Measurements from ENCODE around the gene MMP24OS. TPM values are rescaled to one million over a fixed set of nuclear protein-coding genes. Genes with fewer than 3 reads are reported as not detected.

Gene MMP24OS
- total and polyA plus RNA-seq, 9 donors, result 8.8 to 33.9 (median 22.7) TPM

DNA sequence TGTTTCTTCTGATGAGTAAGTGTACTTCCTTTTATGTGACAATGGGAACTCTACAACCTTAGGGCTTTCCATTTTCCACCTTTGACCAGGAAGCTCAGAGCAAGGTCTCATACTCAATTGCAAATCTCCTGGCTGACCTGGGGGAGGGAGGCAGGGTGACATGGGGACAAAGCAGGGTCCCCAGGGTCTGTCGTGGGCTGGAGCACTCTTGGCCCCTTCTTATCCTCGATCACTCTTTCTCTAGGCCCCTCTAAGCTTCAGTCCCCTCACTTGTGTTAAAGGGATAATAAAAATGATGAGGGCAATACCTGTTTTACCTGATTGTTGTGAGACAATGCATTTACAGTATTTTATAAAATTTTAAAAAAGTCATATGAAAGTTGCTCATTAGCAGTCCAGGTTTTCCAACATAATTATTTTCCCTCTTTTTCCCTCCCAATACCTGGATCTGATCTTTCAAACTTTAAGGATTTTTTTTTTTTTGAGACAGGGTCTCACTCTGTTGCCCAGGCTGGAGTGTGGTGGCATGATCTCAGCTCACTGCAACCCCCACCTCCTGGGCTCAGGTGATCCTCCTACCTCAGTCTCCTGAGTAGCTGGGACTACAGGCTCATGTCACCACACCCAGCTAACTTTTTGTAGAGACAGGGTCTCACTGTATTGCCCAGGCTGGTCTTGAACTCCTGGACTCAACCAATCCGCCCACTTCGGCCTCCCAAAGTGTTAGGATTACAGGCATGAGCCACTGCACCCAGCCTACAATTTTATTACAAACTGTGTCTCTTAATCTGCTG, 22.7 kb upstream of the MMP24OS start:
- WGBS (ENCODE audit: insufficient coverage), result 100% methylated on average over 2 of the region's 4 CpGs
- Histone ChIP-seq H3K27ac (ENCODE audit: low read length) (no peak overlapping the region), H3K27me3 (ENCODE audit: control insufficient read depth, insufficient read depth, low read length) (peaks cover 1% of the 10 kb centered on the region), H3K36me3 (ENCODE audit: control insufficient read depth, insufficient read depth, low read length) (peaks cover 19% of the 10 kb centered on the region), H3K4me3 (ENCODE audit: low read length) (no peak overlapping the region), H3K4me1 (ENCODE audit: control insufficient read depth, insufficient read depth, low read length) (peaks cover 3% of the 10 kb centered on the region), H3K9me3 (replicated peaks; ENCODE audit: control insufficient read depth, low read depth, low read length) (no peaks in the 10 kb centered on the region)
- no peak for DNase-seq

DNA sequence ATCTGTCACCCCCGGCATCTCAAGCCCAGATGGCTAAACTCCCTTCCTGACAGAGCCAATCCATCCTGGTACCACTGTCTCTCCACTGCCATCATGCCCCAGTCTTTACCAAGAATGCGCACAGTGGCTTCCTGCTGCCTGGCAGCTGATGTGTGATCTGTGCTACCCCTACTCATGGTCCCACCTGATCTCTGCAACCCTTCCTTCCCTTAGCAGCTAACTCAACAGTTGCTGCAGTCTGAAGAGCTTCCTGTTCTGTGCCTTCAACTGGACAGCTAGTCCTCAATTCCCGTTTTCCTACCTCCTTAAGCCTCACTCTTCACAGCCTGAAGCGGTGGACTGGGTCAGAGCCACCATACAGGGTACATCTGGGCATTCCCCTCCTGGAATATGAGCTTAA, 21.9 kb upstream of the MMP24OS start:
- H3K4me1 ChIP-seq (ENCODE audit: control insufficient read depth, insufficient read depth, low read length), result no peaks in the 10 kb centered on the region
- peaks cover 19% of the 10 kb centered on the region for H3K36me3 ChIP-seq (ENCODE audit: control insufficient read depth, insufficient read depth, low read length)
- peaks cover 2% of the 10 kb centered on the region for H3K27me3 ChIP-seq (ENCODE audit: control insufficient read depth, insufficient read depth, low read length)
- no peaks in the 10 kb centered on the region for H3K9me3 ChIP-seq (replicated peaks; ENCODE audit: control insufficient read depth, low read depth, low read length)
- H3K27ac ChIP-seq (ENCODE audit: low read length), result no peak overlapping the region
- no peak for DNase-seq
- no peak overlapping the region for H3K4me3 ChIP-seq (ENCODE audit: low read length)
- WGBS (ENCODE audit: insufficient coverage), result 66% methylated on average over 4 of the region's 4 CpGs

DNA sequence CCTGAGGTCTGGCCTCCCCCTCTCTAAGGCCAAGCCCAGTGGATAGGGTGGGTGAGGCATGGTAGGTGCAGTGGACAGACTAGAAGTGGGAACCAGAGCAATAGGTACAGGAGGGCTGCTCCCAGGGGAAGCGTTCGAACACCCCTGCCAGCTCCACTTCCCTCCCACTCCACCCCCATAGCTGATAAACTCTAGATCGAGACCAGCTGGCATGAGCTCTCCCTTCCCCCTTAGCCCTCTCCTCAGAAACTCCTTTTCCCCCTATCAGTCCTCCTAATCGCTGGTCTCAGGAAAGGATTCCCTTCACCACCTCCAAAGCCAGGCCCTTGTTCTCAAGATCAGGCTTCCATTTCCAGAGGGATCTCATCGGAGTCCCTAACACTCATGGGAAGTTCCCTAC, 20.3 kb upstream of the MMP24OS start:
- Histone ChIP-seq H3K9me3 (replicated peaks; ENCODE audit: control insufficient read depth, low read depth, low read length) (no peaks in the 10 kb centered on the region), H3K27me3 (ENCODE audit: control insufficient read depth, insufficient read depth, low read length) (peaks cover 2% of the 10 kb centered on the region), H3K4me1 (ENCODE audit: control insufficient read depth, insufficient read depth, low read length) (no peaks in the 10 kb centered on the region), H3K4me3 (ENCODE audit: low read length) (no peak overlapping the region), H3K36me3 (ENCODE audit: control insufficient read depth, insufficient read depth, low read length) (peaks cover 11% of the 10 kb centered on the region), H3K27ac (ENCODE audit: low read length) (no peak overlapping the region)
- no peak for DNase-seq
- 67% methylated on average over 3 of the region's 5 CpGs for WGBS (ENCODE audit: insufficient coverage)

DNA sequence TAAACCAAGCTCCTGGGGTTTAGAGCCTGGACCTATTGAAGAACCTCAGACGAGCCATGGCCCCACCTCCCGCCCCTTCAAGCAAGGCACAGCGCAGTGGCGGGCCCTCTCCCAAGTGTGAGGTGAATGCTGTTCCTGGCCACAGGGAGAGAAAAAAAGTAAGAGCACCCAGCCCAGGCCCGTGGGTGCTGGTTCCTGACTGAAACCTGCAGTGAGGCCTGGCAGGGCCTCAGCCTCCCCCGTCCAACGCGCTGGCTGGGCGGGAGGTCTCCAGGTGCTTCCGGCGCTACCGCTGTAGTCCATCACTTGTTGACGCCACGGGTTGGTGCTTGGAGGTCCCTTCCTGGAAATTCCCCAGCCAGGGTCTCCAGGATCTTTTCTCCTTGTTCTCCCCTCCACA, 19.8 kb upstream of the MMP24OS start:
- peaks cover 2% of the 10 kb centered on the region for H3K27me3 ChIP-seq (ENCODE audit: control insufficient read depth, insufficient read depth, low read length)
- WGBS (ENCODE audit: insufficient coverage), result 79% methylated on average over 12 of the region's 14 CpGs
- H3K4me1 ChIP-seq (ENCODE audit: control insufficient read depth, insufficient read depth, low read length), result no peaks in the 10 kb centered on the region
- no peaks in the 10 kb centered on the region for H3K9me3 ChIP-seq (replicated peaks; ENCODE audit: control insufficient read depth, low read depth, low read length)
- H3K36me3 ChIP-seq (ENCODE audit: control insufficient read depth, insufficient read depth, low read length), result peaks cover 6% of the 10 kb centered on the region
- no peak overlapping the region for H3K27ac ChIP-seq (ENCODE audit: low read length)
- no peak for DNase-seq
- no peak overlapping the region for H3K4me3 ChIP-seq (ENCODE audit: low read length)

DNA sequence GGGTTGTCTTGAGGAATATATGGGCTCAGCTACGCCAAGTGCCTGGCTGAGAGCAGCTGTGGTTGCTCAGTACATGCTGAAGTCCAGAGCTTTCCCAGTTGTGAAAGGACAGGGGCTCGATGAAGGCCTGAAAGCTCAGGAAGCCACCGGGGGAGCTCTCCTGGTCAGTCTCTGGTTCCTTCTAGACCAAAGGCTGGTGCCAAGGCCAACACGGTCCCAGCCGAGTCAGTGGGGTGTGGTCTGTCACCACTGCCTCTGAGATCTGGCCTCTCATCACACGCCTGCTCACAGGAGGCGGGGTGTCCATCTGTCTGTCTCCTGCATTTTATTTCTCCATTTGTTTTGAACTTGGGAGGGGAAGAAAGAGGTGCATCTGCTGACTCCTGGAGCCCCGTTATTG, 19.2 kb upstream of the MMP24OS start:
- H3K4me1 ChIP-seq (ENCODE audit: control insufficient read depth, insufficient read depth, low read length), result no peaks in the 10 kb centered on the region
- WGBS (ENCODE audit: insufficient coverage), result 70% methylated on average over 3 of the region's 8 CpGs
- H3K36me3 ChIP-seq (ENCODE audit: control insufficient read depth, insufficient read depth, low read length), result peaks cover 5% of the 10 kb centered on the region
- peaks cover 2% of the 10 kb centered on the region for H3K27me3 ChIP-seq (ENCODE audit: control insufficient read depth, insufficient read depth, low read length)
- no peak overlapping the region for H3K4me3 ChIP-seq (ENCODE audit: low read length)
- H3K27ac ChIP-seq (ENCODE audit: low read length), result no peak overlapping the region
- no peak for DNase-seq
- no peaks in the 10 kb centered on the region for H3K9me3 ChIP-seq (replicated peaks; ENCODE audit: control insufficient read depth, low read depth, low read length)

DNA sequence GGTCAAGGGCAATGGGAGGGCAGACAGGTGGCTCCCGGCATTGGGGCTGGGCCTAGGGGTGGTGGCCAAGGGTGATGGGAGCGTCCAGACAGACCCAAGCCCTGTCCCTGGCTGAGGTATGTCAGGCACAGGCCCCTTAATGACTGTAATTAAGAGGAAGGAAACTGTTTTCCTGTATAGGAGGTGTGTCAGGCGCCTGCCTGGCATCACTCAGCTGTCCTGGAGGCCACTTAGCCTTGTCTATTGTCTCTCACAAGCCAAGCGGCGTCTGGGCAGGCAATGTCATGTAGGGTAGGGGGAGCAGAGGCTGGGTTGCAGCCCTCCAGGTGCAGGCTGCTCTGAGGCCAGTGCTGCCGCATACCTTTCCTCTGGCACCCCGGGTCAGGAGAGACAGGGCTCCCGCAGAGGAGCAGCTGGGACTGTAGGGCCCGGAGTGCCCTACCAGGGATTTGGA, 18.2 kb upstream of the MMP24OS start:
- Histone ChIP-seq H3K27ac (ENCODE audit: low read length) (no peak overlapping the region), H3K4me1 (ENCODE audit: control insufficient read depth, insufficient read depth, low read length) (no peaks in the 10 kb centered on the region), H3K9me3 (replicated peaks; ENCODE audit: control insufficient read depth, low read depth, low read length) (no peaks in the 10 kb centered on the region), H3K36me3 (ENCODE audit: control insufficient read depth, insufficient read depth, low read length) (no peaks in the 10 kb centered on the region), H3K27me3 (ENCODE audit: control insufficient read depth, insufficient read depth, low read length) (peaks cover 4% of the 10 kb centered on the region), H3K4me3 (ENCODE audit: low read length) (no peak overlapping the region)
- DNase-seq, result no peak
- 48% methylated on average over 8 of the region's 9 CpGs for WGBS (ENCODE audit: insufficient coverage)

DNA sequence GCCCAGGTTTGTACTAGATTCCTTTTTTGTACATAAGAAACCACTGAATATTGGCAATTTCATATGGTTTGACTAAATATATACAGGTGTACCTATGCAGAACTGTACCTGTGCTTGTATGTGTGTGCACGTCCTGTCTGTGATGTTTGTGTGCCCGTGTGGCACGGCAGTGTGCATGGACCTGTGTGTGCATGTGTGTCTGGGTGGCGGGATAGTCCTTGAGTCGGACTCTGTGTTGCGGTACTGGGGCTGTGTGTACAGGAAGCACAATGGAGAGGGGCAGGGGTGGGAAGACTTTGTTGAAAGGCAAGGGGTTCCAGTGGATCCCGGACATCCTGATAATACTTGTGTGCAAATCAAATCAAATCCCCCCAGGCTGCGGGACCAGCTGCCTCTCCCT, 17.8 kb upstream of the MMP24OS start:
- Histone ChIP-seq H3K27ac (ENCODE audit: low read length) (no peak overlapping the region), H3K4me1 (ENCODE audit: control insufficient read depth, insufficient read depth, low read length) (no peaks in the 10 kb centered on the region), H3K27me3 (ENCODE audit: control insufficient read depth, insufficient read depth, low read length) (peaks cover 5% of the 10 kb centered on the region), H3K9me3 (replicated peaks; ENCODE audit: control insufficient read depth, low read depth, low read length) (no peaks in the 10 kb centered on the region), H3K4me3 (ENCODE audit: low read length) (no peak overlapping the region), H3K36me3 (ENCODE audit: control insufficient read depth, insufficient read depth, low read length) (no peaks in the 10 kb centered on the region)
- WGBS (ENCODE audit: insufficient coverage), result 96% methylated on average over 3 of the region's 8 CpGs
- no peak for DNase-seq

DNA sequence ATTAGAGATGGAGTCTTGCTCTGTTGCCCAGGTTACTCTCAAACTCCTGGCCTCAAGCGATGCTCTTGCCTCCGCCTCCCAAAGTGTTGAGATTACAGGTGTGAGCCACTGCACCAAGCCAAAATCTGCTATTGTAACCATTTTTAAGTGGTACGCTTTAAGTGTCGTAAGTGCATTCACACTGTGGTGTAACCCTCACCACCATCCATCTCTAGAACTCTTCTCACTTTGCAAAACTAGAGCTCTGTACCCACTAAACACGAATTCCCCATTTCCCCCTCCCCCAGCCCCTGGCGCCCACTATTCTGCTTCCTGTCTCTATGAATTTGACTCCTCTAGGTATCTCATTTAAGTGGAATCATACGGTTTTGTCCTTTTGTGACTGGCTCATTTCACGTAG, 17.1 kb upstream of the MMP24OS start:
- DNase-seq, result no peak
- Histone ChIP-seq H3K9me3 (replicated peaks; ENCODE audit: control insufficient read depth, low read depth, low read length) (no peaks in the 10 kb centered on the region), H3K4me3 (ENCODE audit: low read length) (no peak overlapping the region), H3K36me3 (ENCODE audit: control insufficient read depth, insufficient read depth, low read length) (no peaks in the 10 kb centered on the region), H3K27ac (ENCODE audit: low read length) (no peak overlapping the region), H3K4me1 (ENCODE audit: control insufficient read depth, insufficient read depth, low read length) (no peaks in the 10 kb centered on the region), H3K27me3 (ENCODE audit: control insufficient read depth, insufficient read depth, low read length) (peaks cover 6% of the 10 kb centered on the region)
- 85% methylated on average over 6 of the region's 8 CpGs for WGBS (ENCODE audit: insufficient coverage)

DNA sequence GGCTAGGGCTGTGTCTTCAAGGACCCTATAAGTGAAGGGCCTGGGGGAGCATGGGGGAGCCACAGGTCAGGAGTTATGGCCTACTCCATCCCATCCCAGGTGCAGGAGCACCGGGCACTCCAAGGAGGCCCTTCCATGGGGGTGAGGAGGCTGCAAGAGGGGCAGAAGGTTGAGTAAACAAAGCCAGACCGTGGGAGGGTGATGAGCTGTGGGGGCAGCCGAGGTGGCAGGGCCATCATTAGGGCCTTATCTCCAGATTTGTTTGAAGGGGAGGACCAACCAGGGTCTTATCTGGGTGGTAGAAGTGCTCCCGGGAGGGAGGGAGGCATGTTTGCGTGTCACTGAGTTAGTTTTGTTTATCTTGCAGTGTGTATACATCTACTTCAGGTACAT, 16.4 kb upstream of the MMP24OS start:
- H3K27ac ChIP-seq (ENCODE audit: low read length), result no peak overlapping the region
- no peak overlapping the region for H3K4me3 ChIP-seq (ENCODE audit: low read length)
- DNase-seq, result no peak
- no peaks in the 10 kb centered on the region for H3K4me1 ChIP-seq (ENCODE audit: control insufficient read depth, insufficient read depth, low read length)
- H3K9me3 ChIP-seq (replicated peaks; ENCODE audit: control insufficient read depth, low read depth, low read length), result no peaks in the 10 kb centered on the region
- 6% methylated on average over 2 of the region's 5 CpGs for WGBS (ENCODE audit: insufficient coverage)
- no peaks in the 10 kb centered on the region for H3K36me3 ChIP-seq (ENCODE audit: control insufficient read depth, insufficient read depth, low read length)
- H3K27me3 ChIP-seq (ENCODE audit: control insufficient read depth, insufficient read depth, low read length), result peaks cover 6% of the 10 kb centered on the region

DNA sequence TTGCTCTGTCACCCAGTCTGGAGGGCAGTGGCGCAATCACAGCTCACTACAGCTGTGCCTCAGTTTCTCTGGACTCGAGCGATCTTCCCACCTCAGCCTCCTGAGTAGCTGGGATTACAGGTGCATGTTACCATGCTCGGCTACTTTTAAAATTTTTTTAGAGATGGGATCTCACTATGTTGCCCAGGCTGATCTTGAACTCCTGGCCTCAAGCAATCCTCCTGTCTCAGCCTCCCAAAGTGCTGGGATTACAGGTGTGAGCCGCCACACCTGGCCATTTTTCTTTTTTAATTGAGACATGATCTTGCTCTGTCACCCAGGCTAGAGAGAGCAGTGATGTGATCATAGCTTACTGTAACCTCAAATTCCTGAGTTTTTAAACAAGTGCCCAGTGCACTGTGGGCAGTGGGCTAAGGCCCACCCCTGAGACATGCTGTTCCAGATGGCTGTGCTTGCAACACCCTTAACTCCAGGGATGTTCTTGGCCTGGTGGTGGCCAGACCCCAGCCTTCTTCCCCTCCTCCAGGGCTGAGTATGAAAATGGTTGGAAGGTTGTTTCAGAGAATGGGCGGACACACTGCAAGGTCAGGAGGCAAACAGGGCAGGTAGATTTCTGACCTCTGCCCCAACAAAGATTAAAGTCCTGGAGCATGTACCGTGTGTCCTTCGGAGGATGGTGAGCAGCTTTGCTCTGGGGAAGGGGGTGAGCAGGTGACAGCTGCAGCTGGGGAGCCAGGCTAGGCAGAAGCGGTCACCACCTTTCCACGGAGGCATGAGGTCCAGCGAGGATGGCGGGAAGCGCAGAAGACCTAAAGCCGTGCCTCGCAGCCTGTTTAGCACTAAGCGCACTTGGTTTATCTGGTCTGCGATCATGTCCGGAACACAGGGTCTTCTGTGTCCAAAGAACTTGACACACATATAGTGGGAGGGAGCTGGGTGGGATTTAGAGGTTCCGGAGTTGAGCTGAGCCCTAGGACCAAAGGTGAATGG, 15.7 kb upstream of the MMP24OS start:
- H3K4me1 ChIP-seq (ENCODE audit: control insufficient read depth, insufficient read depth, low read length), result no peaks in the 10 kb centered on the region
- no peak overlapping the region for H3K27ac ChIP-seq (ENCODE audit: low read length)
- no peaks in the 10 kb centered on the region for H3K36me3 ChIP-seq (ENCODE audit: control insufficient read depth, insufficient read depth, low read length)
- H3K9me3 ChIP-seq (replicated peaks; ENCODE audit: control insufficient read depth, low read depth, low read length), result no peaks in the 10 kb centered on the region
- 84% methylated on average over 18 of the region's 19 CpGs for WGBS (ENCODE audit: insufficient coverage)
- H3K27me3 ChIP-seq (ENCODE audit: control insufficient read depth, insufficient read depth, low read length), result peaks cover 6% of the 10 kb centered on the region
- DNase-seq, result no peak
- H3K4me3 ChIP-seq (ENCODE audit: low read length), result no peak overlapping the region

All from muscle of leg (tissue), 11 donors.